Upper lobe of left lung (tissue), 6 donors: Measurements from ENCODE around the gene PTPN21. TPM values are rescaled to one million over a fixed set of nuclear protein-coding genes. Genes with fewer than 3 reads are reported as not detected.

ENCODE experiments used
- ATAC-seq, 2 donors: fragments of 200-7000 bp; cut with Tn5 transposase; one replicate each; pipeline ENCODE4 v1.9.1; 2022; ENCODE audit warnings: mild to moderate bottlenecking in 2 of 2, moderate library complexity in 2 of 2; ENCODE audit not compliant: low FRiP score in 2 of 2
- DNase-seq, 2 donors: peaks; one replicate each; pipeline ENCODE4 v3.0.0-alpha.2; 2019 to 2020
- H3K27ac ChIP-seq, 4 donors: fragments of 200-600 bp; sonication (generic); one replicate each; pipeline ENCODE4 v1.5.1; 2016 to 2019
- H3K27me3 ChIP-seq, 4 donors: fragments of 200-600 bp; sonication (generic); one replicate each; pipeline ENCODE4 v1.5.1; 2017 to 2019
- H3K36me3 ChIP-seq, 4 donors: fragments of 200-600 bp; sonication (generic); one replicate each; pipeline ENCODE4 v1.5.1; 2016 to 2019
- H3K4me1 ChIP-seq, 4 donors: fragments of 200-600 bp; sonication (generic); one replicate each; pipeline ENCODE4 v1.5.1; 2018 to 2019
- H3K4me3 ChIP-seq, 4 donors: fragments of 200-600 bp; sonication (generic); one replicate each; pipeline ENCODE4 v1.5.1; 2017 to 2019; ENCODE audit warnings: mild to moderate bottlenecking in 2 of 4, moderate library complexity in 1 of 4
- H3K9me3 ChIP-seq, 4 donors: fragments of 200-600 bp; sonication (generic); one replicate each; pipeline ENCODE4 v1.5.1; 2018 to 2019
- EP300 ChIP-seq, 4 donors: sonication (generic); formaldehyde crosslinking; IDR thresholded peaks; one replicate each; pipeline ENCODE4 v1.5.1; 2017; ENCODE audit warnings: antibody characterized with exemption in 4 of 4, control low read depth in 2 of 4
- POLR2A ChIP-seq, 4 donors: fragments of 450-650 bp; IDR thresholded peaks; one replicate each; pipeline ENCODE4 v1.5.1; 2016 to 2017; ENCODE audit warnings: antibody characterized with exemption in 4 of 4, mild to moderate bottlenecking in 2 of 4
- POLR2AphosphoS5 ChIP-seq, 2 donors: sonication (generic); formaldehyde crosslinking; IDR thresholded peaks; one replicate each; pipeline ENCODE4 v1.5.1; 2017; ENCODE audit warnings: antibody characterized with exemption in 2 of 2
- WGBS, 2 donors: methylation state at CpG; one replicate each; pipeline ENCODE4 v1.1.5; 2017 to 2018; 5-methylcytosine and 5-hydroxymethylcytosine counted together
- total RNA-seq, 6 donors: library from RNA; depleted of rRNA in 4 of 6; stranded (reverse); fragments of >200 nt in 4 of 6; gene quantifications; one replicate each; pipeline versions ENCODE4 v1.1.0 to v1.2.1, GENCODE V29; 2016 to 2021
- TF ChIP-seq, protein P1 (sequence below), 6 experiments: fragments of 450-650 bp in 4 of 6; fragments of 200-600 bp in 2 of 6; sonication (generic) in 2 of 6; IDR thresholded peaks; one replicate each; pipeline ENCODE4 v1.5.1; 2016 to 2019; ENCODE audit warnings: antibody characterized with exemption in 6 of 6
- donor health status: DM: no; HTN: no; CAD: no; lungs with moderate emphysema.
- donor health status: DM: no; HTN: yes; CAD: no; lungs with severe emphysema.

PTPN21 gene
- total RNA-seq, 6 donors from 2014 or later = 37.7 to 58.7 (median 47.4) TPM

DNA sequence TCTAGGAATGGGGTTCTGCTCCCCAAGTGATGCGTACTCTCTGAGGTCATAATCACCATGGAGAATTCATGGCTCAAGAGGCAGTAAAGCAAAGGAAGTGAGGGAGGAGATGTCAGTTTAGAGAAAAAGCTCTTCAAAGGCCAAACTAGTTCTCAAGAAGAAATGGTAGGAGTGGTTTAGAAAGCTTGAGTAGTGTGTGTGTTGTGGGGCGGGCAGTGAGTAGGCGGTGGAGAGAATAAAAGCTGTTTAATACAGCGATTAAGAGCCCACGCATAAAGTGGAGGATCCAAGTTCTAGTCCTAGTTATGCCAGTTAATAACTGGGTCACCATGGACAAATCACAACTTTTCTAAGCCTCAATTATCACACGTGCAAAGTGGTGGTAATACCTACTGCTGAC, 55.6 kb downstream of the PTPN21 start:
- Histone ChIP-seq H3K9me3 (no peaks in the 10 kb centered on the region), H3K4me1 (no peaks in the 10 kb centered on the region), H3K27ac (no peak overlapping the region), H3K4me3 (no peak overlapping the region), H3K27me3 (no peaks in the 10 kb centered on the region), H3K36me3 (peaks cover 0 to 89% (median 20%) of the 10 kb centered on the region in 4 donors)
- WGBS, 2 donors = 79 to 83% methylated on average over 6 of the region's 6 CpGs
- DNase-seq (no peak), ATAC-seq (no peak)
- TF ChIP-seq POLR2AphosphoS5 (IDR thresholded peaks at IDR 0.05) (no peak), EP300 (IDR thresholded peaks at IDR 0.05) (no peak)

DNA sequence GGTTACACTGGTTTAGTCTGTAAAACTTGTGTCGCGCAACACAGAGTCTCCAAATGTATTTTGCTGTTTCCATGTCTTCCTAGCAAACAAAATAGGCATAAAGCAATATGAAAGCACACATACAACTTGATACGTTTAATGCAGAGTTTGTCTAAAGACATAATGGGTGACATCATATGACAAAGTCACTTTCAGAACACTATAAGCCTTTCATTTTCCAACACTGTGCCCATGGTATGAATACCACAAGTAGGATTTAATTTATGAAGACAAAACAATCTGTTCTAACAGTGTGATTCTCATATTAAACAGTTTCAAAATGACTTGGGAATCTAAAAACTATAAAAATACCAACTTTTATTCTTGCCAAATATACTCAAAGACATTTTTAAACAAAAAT, 58.4 kb downstream of the PTPN21 start:
- DNase-seq (no peak), ATAC-seq (no peak)
- 88 to 92% methylated on average over 3 of the region's 3 CpGs for WGBS, 2 donors
- Histone ChIP-seq H3K9me3 (no peaks in the 10 kb centered on the region), H3K4me3 (no peak overlapping the region), H3K4me1 (peaks cover 0 to 4% (median 0%) of the 10 kb centered on the region in 4 donors), H3K27ac (no peak overlapping the region), H3K27me3 (no peaks in the 10 kb centered on the region), H3K36me3 (peaks cover 0 to 81% (median 12%) of the 10 kb centered on the region in 4 donors)
- TF ChIP-seq POLR2A (IDR thresholded peaks at IDR 0.05) (no peak), POLR2AphosphoS5 (IDR thresholded peaks at IDR 0.05) (no peak), EP300 (IDR thresholded peaks at IDR 0.05) (no peak)
- TF ChIP-seq, protein P1, sequence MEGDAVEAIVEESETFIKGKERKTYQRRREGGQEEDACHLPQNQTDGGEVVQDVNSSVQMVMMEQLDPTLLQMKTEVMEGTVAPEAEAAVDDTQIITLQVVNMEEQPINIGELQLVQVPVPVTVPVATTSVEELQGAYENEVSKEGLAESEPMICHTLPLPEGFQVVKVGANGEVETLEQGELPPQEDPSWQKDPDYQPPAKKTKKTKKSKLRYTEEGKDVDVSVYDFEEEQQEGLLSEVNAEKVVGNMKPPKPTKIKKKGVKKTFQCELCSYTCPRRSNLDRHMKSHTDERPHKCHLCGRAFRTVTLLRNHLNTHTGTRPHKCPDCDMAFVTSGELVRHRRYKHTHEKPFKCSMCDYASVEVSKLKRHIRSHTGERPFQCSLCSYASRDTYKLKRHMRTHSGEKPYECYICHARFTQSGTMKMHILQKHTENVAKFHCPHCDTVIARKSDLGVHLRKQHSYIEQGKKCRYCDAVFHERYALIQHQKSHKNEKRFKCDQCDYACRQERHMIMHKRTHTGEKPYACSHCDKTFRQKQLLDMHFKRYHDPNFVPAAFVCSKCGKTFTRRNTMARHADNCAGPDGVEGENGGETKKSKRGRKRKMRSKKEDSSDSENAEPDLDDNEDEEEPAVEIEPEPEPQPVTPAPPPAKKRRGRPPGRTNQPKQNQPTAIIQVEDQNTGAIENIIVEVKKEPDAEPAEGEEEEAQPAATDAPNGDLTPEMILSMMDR (IDR thresholded peaks at IDR 0.05) = no peak

DNA sequence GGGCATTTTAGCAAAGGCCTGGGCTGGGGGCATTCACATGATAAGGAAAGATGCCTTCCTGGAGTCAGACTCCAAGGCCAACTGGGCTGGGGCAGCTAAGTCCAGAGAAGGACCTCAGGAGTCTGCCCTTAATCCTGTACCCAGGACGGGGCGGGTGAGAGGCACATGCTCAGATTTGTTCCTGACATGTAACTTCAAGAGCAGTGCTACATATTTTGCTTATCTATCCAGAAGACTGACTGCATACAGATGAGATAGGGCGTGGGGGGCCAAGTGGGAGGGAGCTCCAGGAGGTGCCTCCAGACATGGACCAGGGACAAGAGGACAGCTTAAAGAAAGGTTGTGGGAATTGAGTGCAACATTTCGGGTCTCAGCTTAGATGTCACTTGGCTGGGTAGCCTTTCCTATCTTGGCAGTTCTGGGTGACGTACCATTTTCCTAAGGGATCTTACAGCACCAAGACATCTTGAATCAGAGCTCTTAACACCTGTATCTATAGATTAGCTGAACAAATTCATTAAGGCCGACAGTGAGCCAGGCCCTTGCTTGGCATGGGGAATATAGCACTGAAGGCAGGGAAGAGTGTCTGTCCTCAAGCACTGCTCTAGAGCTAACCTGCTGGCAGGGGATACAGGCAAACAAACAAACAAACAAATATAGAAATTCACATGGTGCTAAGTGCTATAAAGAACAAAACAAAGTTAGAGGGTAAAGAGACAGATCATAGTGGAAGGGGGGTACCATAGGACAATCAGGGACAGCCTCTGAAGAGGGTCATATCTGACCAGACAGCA, 61.2 kb downstream of the PTPN21 start:
- peak in 1 of 2 donors; percentile 18 for ATAC-seq
- no peaks in the 10 kb centered on the region for H3K9me3 ChIP-seq
- no peak for DNase-seq
- no peak overlapping the region for H3K27ac ChIP-seq
- H3K27me3 ChIP-seq = no peaks in the 10 kb centered on the region
- H3K36me3 ChIP-seq = peaks cover 0 to 61% (median 7%) of the 10 kb centered on the region in 4 donors
- no peak for TF ChIP-seq POLR2AphosphoS5 (IDR thresholded peaks at IDR 0.05)
- TF ChIP-seq EP300 (IDR thresholded peaks at IDR 0.05) = no peak
- TF ChIP-seq, protein P1 (IDR thresholded peaks at IDR 0.05) = no peak
- TF ChIP-seq POLR2A (IDR thresholded peaks at IDR 0.05) = no peak
- 87 to 90% methylated on average over 6 of the region's 6 CpGs for WGBS, 2 donors
- H3K4me3 ChIP-seq = no peak overlapping the region
- peaks cover 0 to 4% (median 0%) of the 10 kb centered on the region in 4 donors for H3K4me1 ChIP-seq

DNA sequence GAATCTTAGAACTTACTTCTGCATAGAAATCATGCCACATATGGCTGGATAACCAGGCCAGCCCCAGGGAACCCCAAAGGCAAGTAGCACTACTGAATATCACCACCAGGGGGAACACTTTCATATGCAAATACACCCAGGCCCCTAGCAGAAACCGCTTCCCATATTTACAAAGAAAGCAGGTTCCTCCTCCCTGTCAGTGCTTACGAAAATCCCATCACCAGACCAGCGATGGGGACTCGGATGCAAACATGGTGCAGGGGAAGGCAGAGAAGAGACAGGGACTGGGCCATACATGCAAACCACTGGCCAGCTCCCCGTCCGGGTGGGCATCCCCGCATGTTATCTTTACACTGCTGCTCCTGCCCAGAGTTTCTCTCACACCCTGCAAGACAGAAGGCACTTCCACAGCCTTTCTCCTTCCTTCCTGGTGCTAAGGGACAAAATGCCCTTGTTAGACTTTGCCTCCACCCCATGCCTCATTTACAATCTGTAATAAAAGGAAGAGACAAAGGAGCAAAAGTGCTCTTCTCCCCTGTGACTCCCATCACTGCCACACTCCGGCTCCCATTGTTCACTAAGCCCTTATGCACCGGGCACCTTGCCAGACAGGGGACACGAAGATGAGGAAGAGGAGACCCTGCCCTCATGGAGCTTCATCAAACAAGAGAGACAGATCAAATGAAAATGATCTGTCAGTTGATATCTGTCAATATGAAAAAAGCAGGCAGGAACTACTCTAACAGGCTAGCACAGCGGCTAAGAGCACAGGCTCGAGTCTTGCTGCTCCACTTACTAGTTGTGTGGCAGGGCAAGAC, 62.3 kb downstream of the PTPN21 start:
- H3K27me3 ChIP-seq = no peaks in the 10 kb centered on the region
- ATAC-seq = peak; percentile 84 to 91
- no peak overlapping the region for H3K27ac ChIP-seq
- no peak overlapping the region for H3K4me3 ChIP-seq
- TF ChIP-seq POLR2AphosphoS5 (IDR thresholded peaks at IDR 0.05) = no peak
- no peak for TF ChIP-seq POLR2A (IDR thresholded peaks at IDR 0.05)
- TF ChIP-seq, protein P1 (IDR thresholded peaks at IDR 0.05) = peak; percentile 70 to 96 (median 87)
- 48 to 69% methylated on average over 10 to 12 of the region's 12 CpGs for WGBS, 2 donors
- DNase-seq = peak in 1 of 2 donors; percentile 66
- H3K36me3 ChIP-seq = peaks cover 0 to 56% (median 10%) of the 10 kb centered on the region in 4 donors
- H3K9me3 ChIP-seq = no peaks in the 10 kb centered on the region
- peaks cover 0 to 4% (median 0%) of the 10 kb centered on the region in 4 donors for H3K4me1 ChIP-seq

DNA sequence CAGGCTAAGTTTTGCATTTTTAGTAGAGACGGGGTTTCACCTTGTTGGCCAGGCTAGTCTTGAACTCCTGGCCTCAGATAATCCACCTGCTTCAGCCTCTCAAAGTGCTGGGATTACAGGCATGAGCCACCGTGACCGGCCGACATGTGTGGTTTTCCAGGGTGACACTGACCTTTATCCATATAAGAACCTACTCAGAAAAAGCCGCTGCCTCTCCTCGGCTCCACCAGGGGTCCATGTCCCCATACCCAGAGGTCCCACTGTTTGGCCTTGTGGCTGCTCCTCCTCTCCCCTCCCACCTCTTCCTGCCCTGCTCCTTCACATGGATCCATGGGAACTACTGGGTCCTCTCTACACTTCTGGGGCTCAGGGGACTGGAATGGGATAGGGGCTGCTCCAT, 64.6 kb downstream of the PTPN21 start:
- H3K4me1 ChIP-seq = peaks cover 0 to 4% (median 0%) of the 10 kb centered on the region in 4 donors
- TF ChIP-seq, protein P1 (IDR thresholded peaks at IDR 0.05) = no peak
- TF ChIP-seq EP300 (IDR thresholded peaks at IDR 0.05) (no peak), POLR2AphosphoS5 (IDR thresholded peaks at IDR 0.05) (no peak), POLR2A (IDR thresholded peaks at IDR 0.05) (no peak)
- ATAC-seq (no peak), DNase-seq (no peak)
- whole genome bisulfite sequencing, 2 donors = 91 to 96% methylated on average over 6 of the region's 6 CpGs
- no peak overlapping the region for H3K27ac ChIP-seq
- no peaks in the 10 kb centered on the region for H3K27me3 ChIP-seq
- H3K9me3 ChIP-seq = no peaks in the 10 kb centered on the region
- H3K36me3 ChIP-seq = peaks cover 0 to 38% (median 4%) of the 10 kb centered on the region in 4 donors
- H3K4me3 ChIP-seq = no peak overlapping the region
